ENCODE measurements around the gene TTLL11.
"Not testable (repeated sequence)": the region's sequence is repeated elsewhere in the genome, so short reads cannot be mapped to it uniquely, and the experiment has no call there.

The TTLL11 gene

DNA sequence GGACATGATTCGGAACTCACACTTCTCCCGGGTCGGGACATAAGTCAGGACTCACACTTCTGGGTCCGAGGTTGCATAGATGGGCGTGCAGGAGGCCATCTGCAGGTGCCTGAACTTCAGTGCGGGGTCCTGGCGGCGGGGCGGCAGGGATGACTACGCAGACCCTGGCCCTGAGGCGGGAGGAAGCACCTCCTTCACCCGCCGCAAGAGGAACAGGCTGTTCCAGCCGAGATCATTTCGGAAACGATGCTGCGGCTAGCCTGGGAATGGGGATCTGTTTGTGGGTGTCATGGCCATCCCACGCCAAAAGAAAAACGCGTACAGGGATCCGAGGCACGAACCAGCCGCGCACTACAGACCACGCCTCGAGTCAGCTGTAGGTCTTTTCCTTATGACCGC lies 196.6 kb downstream of the TTLL11 start:
- no peak for DNase-seq

DNA sequence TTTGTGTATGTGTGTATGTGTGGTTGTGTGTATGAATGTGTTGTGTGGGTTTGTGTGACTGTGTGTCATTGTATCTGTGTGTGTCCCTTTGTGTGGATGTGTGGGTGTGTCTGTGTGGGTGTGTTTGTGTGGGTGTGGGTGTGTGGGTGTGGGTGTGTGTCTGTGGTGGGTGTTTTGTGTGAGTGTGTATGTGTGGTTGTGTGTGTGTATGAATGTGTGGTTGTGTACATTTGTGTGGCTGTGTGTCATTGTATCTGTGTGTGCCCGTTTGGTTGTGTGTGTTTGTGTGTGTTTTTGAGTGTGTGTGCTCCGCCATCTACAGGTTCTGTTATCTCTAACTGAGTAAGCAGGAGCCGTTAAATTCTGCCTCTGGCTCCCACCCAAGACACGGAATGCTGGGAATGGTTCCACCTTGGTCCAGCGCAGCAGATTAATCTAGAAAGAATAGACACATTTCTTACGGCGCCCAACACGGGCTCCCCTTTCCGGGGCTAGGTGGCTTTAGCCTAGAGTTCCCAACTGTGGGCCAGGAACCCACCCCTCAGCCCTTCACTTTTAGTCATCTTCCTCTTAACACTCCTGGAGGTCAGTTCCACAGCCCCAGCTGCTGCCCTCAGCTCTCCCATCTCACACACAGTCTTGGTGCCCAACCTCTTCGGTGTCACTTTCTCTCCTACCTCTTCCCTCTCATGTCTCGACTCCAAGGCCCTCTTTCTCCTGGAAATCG lies 197.1 kb downstream of the TTLL11 start:
- DNase-seq: no peak

DNA sequence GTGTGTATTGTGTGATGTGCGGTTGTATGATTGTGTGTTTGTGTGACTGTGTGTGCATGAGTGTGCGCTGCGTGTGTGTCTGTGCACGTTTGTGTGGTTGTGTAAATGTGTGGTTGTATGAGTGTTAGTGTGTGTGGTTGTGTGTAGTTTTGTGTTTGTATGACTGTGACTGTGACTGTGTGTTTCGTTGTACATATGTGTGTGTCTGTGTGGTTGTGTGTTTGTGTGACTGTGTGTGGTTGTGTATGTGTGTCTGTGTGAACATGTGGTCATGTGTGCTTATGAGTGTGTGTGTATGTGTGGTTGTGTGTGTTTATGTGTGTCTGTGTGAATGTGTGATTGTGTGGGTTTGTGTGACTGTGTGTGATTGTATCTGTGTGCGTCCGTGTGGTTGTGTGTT lies 197.8 kb downstream of the TTLL11 start:
- no peak for DNase-seq

DNA sequence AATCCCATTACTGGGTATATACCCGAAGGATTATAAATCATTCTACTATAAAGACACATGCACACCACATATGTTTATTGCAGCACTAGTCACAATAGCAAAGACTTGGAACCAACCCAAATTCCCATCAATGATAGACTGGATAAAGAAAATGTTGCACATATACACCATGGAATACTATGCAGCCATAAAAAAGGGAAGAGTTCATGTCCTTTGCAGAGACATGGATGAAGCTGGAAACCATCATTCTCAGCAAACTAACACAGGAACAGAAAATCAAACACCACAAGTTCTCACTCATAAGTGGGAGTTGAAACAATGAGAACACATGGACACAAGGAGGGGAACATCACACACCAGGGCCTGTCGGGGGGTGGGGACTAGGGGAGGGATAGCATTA lies 198.7 kb downstream of the TTLL11 start:
- DNase-seq: not testable (repeated sequence)

DNA sequence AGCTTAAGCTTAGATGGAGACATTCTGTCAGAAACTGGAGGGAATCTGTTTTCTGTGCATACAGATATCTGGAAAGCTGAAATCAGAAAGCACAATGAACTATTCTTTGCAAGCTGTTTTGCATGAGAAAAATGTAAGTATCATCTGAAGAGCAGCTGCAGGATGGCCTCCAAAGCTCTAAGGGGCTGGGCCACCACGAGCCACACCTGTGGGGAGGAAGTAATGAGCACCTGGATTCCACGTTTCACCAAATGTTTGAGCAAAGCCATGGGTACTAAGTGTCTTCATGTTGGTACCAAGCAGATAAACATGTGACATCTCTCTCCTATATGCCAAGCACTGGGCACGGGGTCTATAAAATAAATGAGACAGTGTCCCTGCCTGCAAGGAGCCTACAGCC lies 199.3 kb downstream of the TTLL11 start:
- DNase-seq: no peak

DNA sequence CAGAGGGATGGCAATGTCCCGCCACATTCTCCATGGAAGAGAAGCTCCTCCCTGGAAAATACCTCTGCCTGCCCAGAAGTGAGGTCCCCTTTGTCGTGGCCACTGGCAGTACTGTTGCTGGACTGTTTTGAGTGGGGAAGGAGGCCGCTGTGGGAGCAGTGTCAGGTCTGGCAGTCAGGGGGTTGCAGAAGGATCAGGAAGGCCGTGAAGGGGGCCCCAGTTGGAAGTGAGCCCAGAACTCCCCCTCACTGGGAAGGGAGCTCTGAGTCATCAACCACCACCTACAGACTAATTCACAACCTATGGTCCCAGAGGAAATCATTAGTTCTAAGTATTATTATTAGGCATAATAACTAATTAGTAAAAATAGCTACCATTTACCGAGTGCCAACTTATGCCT lies 200.4 kb downstream of the TTLL11 start:
- DNase-seq: no peak

DNA sequence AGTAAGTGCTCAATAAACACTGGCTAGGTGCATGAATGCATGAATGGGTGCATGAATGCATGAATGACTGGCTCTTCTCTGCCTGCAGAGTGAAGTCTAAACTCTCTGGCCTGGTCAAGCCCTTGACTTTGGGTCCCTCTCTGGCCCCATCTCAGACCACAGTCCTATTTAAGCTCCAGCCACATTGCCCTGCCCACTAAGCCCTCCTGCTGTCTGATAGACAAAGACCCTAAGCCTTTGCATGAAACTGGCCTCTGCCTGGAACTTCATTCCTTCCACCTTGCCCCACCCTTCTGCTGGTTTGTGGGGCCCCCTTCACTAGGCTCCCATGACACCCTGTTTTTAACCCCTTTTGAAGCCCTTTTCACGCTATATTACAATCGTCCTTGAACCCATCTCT lies 202.4 kb downstream of the TTLL11 start:
- no peak for DNase-seq

DNA sequence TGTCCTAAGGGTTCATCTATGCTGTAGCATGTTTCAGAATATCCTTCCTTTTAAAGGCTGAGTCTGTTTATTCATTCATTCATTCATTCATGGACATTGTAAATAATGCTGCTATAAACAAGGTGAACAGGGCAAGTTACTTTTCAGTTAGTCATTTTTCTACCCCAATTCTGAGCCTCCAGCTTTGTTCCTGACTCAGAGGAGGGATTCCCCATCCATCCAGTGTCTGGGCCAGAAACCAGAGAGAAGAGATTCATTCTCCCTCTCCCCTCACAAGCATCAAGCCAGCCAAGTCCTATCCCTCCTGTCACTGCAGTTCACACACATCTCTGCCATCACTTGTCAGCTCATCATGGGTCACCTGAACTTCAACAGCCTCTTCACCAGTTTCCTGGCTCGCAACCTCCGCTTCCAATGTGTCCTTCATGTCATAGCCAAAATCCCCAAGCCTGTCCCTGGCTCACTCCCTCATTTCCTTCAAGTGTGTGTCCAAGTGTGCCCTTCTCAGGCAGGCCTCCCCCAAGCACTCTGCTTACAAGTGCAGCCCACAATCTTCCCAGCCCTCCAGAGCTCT lies 203.0 kb downstream of the TTLL11 start:
- DNase-seq: no peak

DNA sequence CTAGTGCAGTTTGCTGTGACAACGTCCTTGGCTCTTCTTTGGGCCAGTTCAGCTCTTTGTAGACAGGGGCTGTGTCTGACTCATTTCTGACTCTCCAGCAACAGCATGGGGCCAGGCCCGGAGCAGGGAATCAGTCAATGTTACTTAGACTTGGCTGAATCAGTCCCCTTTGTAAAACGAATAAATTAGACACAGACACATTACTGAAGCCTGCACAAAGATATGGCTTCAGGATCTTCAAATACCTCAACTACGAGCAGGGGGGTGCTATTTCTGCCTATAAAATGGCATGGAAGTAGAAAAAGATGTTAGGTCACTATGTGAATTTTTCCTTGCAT lies 204.7 kb downstream of the TTLL11 start:
- no peak for DNase-seq

DNA sequence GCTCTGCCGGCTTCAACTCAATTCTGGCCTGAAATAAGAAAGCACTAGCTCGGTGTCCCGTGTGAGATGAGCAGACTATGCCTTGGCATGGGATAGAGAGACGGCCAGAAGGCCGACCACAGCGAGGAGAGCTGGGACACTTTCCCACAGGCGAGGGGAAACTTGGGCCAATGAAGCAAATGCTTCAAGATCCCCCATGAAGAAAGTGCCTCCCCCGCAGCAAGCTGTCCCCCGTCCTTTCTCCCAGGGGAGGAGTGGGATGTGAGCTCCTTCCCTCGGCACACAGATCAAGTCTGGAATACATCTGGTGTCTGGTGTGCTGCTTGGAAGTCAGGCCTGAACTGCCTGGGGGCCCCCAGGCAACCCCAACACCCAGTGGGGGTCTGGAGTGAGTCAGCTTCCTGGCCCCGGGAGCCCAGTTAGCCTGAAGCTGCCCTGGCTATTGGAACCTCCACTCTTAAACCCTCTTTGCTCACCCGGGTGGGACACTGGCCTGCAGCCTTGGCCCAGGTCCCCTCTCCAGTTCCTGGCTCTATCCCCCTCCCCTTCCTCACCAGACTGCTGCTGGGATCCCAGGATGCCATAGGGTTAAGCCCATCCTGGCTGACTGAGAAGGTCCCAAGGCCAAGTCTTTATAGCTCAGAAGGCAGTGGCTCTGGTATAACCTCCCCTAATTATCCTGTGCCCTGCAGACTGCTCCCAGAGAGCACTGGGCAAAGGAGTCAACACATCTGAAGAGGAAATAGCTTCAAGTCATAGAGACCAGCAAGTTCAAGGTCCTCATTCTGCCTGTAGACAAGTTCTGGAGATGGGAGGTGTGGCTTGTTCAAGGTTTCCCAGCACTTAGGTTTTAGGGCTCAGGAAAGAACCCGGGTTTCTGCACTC lies 205.3 kb downstream of the TTLL11 start:
- no peak for DNase-seq

DNA sequence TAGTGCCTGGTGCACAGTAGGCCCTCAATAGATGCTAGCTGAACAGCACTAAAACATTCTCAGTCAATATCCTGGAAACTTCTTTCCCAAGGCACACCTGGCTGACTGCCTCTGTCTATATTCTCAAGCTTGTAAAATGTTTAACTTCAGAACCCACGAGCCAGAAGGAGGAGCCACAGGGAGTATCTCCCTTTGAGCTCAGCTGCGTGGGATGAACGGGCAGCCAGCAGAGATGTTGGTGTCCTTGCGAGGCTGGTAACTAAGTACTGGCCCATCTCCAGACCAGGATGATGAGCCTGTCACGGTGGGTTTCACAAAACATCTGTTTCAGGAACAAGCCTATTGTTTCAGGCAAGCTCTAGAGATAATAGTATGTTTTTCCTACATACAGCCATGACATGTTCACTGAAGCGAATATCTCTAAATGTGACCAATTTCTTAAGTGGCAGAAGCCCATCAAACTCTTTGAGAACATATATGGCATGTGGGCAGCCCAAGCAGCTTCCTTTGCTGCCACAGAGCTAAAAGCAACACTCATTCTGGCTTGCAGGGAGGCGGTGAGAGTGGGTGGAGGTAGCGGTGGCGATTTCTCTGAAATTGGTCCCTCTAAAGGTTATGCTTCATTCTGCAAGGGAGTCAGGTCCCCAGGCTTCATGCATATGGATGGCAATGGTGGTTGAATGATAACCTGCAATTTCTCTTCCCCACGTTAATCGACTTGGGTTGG lies 206.2 kb downstream of the TTLL11 start:
- DNase-seq: peak; percentile 19

DNA sequence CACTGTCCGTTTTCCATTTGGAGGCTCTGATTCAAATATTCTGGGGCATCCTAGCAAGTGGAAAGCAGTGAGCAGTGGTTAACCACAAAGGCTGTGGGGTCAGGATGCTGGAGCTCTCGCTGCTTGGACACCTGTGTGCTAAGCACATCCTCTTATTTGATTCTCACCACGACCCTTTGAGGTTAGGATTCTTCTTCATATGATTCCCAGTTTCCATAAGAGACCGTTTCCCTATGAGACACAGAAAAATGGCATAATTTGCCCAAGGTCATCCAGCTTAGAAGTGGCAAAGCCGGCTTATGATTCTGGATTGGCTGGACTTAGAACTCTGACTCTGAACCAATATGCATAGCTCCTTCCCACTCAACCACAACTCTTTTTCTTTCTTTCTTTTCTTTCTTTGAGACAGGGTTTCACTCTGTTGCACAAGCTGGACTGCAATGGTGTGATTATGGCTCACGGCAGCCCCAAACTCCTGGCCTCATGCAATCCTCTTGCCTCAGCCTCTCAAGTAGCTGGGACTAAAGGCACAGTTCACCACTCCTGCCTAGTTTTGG lies 207.7 kb downstream of the TTLL11 start:
- no peak for DNase-seq

DNA sequence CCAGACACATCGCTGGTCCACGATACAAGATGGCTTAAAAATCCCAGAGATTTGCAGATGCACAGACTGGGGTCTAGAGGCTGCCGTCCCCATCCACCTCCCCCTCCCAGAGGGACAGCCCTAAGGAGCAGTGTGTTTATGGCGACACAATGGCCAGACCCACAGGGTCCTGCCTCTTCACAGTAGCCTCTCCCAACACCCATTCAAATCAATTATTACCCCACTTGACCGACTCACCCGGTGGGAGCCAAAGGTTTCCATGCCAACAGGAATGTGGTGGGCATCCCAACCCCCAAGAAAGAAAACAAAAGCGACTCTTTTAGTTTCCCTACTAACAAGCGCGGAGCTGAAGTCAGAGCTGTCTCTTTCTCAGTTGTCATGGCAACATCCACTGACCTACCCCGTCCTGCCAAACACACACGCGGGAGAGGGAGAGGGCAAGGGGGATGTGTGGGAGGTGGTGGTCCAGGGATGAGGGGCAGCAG lies 209.0 kb downstream of the TTLL11 start:
- no peak for DNase-seq

DNA sequence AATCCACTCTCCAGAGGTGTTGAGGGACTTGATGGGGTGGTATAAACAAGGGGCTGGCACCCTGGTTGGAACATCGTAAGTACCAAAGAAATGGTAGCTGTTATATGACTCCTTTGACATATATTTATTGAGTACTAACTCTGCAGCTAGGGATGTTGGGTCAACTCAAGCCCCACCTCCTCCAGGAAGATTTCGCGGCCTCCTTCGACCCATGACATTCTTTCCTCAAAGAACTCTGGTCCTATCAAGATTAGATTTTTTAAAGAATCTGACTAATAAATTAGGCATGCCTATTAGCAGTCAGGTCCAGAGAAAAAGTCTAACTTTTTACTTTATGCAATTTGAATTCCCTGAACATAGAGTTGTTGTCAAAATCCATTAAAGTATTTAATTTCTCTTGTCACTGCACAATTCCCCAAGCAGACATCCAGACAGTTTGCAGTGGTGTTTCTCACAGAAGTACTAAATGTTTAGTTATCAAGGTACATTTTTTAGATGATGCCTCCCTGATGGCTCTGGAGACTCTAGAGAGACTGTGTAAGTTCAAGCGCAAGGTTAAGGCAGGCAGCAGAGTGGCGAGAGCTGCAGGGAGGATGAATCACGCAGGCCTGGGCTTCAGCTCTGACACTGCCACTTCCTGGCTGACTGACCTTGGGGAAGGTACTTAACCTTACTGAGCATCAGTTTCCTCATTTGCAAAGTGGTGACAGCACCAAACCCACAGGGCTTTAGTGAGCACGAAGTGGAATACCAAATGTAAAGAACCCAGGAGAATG lies 209.6 kb downstream of the TTLL11 start:
- DNase-seq: no peak

DNA sequence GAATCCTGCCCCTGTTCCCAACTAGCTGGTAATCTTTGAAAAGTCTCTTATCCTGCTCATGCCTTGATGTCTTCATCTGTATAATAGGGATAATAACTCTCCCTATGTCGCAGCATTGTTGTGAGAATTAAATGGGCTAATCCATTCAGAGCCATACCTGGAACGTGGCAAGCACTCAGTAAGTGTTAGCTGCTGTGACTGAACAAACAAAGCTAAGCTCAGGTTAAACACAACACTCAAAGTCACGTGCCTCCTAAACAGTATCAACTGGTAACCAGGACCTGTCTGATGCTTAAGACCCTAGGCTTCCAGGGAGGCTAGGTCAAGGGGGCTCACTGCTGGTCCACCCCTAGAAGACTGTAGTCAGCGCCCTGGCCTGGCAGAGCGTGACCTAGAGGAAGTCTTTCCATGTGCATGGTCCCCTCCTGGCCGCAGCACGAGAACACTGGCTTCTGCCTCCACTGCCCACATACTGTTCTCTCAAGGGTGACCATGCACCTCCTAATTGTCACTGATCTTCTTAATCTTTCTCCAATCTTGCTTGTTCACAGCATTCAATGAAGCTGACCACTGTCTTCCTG lies 211.1 kb downstream of the TTLL11 start:
- no peak for DNase-seq

DNA sequence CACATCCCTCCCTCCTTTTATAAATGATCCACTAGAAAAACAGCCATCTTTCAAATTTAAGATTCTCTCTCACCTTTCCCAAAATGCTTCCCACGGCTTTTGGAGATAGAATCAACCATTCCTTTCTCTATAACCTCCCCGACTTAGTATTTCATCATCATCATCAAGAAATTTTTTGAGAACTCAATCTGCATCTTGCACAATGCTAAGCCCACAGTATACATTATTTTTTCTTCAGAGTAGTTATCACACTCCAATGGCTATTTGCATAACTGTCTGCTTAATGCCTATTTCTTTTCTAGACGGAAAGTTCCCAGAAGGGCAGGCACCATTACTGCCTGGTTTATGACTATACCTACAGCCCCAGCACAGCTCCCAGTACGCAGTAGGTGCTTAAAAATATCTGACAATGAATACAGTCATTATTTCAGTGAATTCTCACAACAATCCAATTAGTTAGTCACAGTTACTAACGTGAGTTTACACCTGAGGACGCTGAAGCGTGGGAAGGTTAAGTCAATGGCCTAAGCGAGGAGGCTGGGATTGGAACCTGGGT lies 212.7 kb downstream of the TTLL11 start:
- DNase-seq: no peak

DNA sequence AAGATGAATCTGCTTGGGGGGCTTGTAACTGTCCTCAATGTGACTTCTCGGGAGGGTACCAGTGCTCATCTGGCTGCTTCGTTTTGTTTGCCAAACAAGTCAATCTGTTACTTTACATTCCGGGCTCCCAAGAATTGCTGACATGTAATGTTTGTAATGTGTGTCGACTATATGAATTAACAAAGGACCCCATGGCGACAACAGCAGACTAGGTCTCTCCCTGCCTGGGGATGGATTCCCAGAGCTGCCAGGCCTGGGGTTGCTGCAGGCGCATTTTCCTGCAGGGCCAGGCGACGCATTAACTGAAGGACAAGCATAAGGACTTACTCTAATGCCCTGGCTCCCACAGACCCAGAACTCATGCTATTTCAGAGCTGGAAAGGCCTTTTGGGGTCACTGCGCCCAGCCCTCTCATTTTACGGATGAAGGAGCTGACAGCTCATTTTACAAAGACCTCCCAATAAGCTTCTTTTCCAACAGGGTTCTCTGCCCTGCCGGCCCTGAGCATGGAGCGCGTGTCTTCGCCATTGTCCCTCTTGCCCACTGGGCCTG lies 214.8 kb downstream of the TTLL11 start:
- DNase-seq: no peak

DNA sequence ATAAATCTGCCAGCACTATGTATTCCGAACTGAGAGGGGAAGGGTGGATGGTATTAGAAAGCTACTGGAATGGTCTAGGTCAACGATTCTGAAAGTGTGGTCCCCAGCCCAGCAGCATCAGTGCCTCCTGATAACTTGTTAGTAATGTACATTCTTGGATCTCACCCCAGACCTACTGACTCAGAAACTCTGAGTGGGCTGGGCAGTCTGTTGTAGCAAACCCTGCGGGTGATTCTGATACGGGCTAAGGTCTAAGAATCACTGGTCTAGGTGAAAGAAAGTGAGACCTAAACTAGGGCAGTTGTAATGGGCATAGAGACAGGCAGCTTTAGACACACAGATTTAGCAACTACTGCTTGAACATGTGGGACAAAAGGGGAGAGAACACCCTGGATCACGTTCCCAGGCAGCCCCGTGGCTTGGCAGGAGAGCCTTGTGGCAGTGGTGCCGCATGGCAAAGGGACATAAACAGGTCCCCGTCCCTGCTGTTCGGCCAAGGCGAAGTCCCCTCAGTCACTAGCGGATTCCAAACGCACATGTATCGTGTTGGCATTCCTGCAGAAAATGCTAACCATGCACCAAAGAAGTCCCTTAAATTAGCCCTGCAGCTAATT lies 216.3 kb downstream of the TTLL11 start:
- DNase-seq: no peak

DNA sequence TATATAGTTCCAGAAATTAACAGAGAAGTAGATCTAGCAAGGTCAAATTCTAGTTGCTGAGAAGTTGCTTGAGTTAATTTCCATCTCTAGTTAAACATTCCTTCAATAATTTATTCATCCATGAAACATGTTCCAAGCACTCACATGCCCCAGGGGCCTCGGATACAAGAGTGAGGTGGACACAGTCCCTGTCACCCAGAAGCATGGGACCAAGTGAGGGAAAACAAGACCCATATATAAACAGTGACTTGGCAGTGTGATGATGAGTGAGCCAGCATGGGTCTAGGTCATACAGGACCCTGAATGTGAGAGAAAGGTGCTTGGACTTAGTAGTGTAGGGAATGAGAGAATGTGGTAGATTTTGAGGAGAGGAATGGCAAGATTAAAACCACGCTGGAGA lies 216.9 kb downstream of the TTLL11 start:
- DNase-seq: no peak

DNA sequence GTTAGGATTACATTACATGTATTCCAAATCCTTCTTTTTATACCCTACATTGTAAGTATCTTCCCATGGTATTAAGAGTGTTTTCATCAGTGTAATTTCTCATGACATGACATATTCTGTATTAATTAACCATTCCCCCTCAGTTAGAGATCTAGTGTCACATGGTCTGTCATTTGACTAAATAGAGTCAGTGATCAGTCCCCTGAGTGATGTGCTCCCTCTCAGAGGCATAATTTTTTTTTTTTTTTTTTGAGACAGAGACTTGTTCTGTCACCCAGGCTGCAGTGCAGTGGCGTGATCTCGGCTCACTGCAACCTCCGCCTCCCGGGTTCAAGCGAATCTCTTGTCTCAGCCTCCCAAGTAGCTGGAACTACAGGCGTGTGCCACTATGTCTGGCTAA lies 218.6 kb downstream of the TTLL11 start:
- DNase-seq: no peak
